HUES6 (cell line): ENCODE results near the gene PDC.

Source experiments
- H3K27ac ChIP-seq: 2 replicates; pipeline ENCODE4 v1.7.0; 2013; ENCODE audit warnings: low read depth, mild to moderate bottlenecking, low read length, inconsistent platforms
- H3K27me3 ChIP-seq: 2 replicates; pipeline ENCODE4 v1.6.1; 2013; ENCODE audit warnings: low read length; ENCODE audit not compliant: control insufficient read depth, insufficient read depth
- H3K36me3 ChIP-seq: 2 replicates; pipeline ENCODE4 v1.6.1; 2013; ENCODE audit warnings: low read length; ENCODE audit not compliant: control insufficient read depth, insufficient read depth
- H3K4me1 ChIP-seq: 2 replicates; pipeline ENCODE4 v1.6.1; 2013; ENCODE audit warnings: low read length; ENCODE audit not compliant: control insufficient read depth, insufficient read depth
- H3K4me3 ChIP-seq: 2 replicates; pipeline ENCODE4 v1.5.1; 2013; ENCODE audit warnings: low read depth, low read length
- H3K9ac ChIP-seq: one replicate; pipeline ENCODE4 v1.6.1; 2013; ENCODE audit warnings: mild to moderate bottlenecking, low read length
- H3K9me3 ChIP-seq: 2 replicates; pipeline ENCODE4 v1.6.1; 2013; ENCODE audit warnings: low read depth, low read length; ENCODE audit not compliant: control insufficient read depth, insufficient read depth

PDC gene

GRCh38 chr1:186492531-186493291 is 31.8 kb upstream of the PDC start:
- no peak overlapping the region for H3K27ac ChIP-seq
- H3K36me3 ChIP-seq, result no peaks in the 10 kb centered on the region
- no peak overlapping the region for H3K4me3 ChIP-seq
- no peak overlapping the region for H3K9ac ChIP-seq
- H3K4me1 ChIP-seq, result no peaks in the 10 kb centered on the region
- H3K9me3 ChIP-seq, result no peaks in the 10 kb centered on the region
- no peaks in the 10 kb centered on the region for H3K27me3 ChIP-seq

GRCh38 chr1:186491336-186491735 is 30.4 kb upstream of the PDC start:
- Histone ChIP-seq H3K9ac (no peak overlapping the region), H3K36me3 (no peaks in the 10 kb centered on the region), H3K4me3 (no peak overlapping the region), H3K27ac (no peak overlapping the region), H3K27me3 (no peaks in the 10 kb centered on the region), H3K9me3 (no peaks in the 10 kb centered on the region), H3K4me1 (no peaks in the 10 kb centered on the region)

GRCh38 chr1:186487163-186487562 is 26.2 kb upstream of the PDC start:
- Histone ChIP-seq H3K4me1 (no peaks in the 10 kb centered on the region), H3K9me3 (no peaks in the 10 kb centered on the region), H3K27ac (no peak overlapping the region), H3K27me3 (no peaks in the 10 kb centered on the region), H3K4me3 (no peak overlapping the region), H3K36me3 (no peaks in the 10 kb centered on the region), H3K9ac (no peak overlapping the region)

- Histone ChIP-seq H3K9ac (no peak overlapping the region), H3K4me3 (no peak overlapping the region), H3K9me3 (no peaks in the 10 kb centered on the region), H3K36me3 (no peaks in the 10 kb centered on the region), H3K27ac (no peak overlapping the region), H3K27me3 (no peaks in the 10 kb centered on the region), H3K4me1 (no peaks in the 10 kb centered on the region)
Measured at GRCh38 chr1:186486061-186486460, 25.1 kb upstream of the PDC start.

GRCh38 chr1:186483561-186483960 is 22.6 kb upstream of the PDC start:
- Histone ChIP-seq H3K9me3 (no peaks in the 10 kb centered on the region), H3K4me1 (no peaks in the 10 kb centered on the region), H3K27me3 (no peaks in the 10 kb centered on the region)

GRCh38 chr1:186482661-186483255 is 21.8 kb upstream of the PDC start:
- no peaks in the 10 kb centered on the region for H3K9me3 ChIP-seq
- H3K27ac ChIP-seq, result no peak overlapping the region
- H3K4me3 ChIP-seq, result no peak overlapping the region
- no peak overlapping the region for H3K9ac ChIP-seq
- no peaks in the 10 kb centered on the region for H3K4me1 ChIP-seq
- H3K36me3 ChIP-seq, result no peaks in the 10 kb centered on the region
- H3K27me3 ChIP-seq, result no peaks in the 10 kb centered on the region

More at GRCh38 chr1:186483561-186483960, 22.6 kb upstream of the PDC start:
- Histone ChIP-seq H3K4me3 (no peak overlapping the region), H3K27ac (no peak overlapping the region), H3K9ac (no peak overlapping the region), H3K36me3 (no peaks in the 10 kb centered on the region)

GRCh38 chr1:186481303-186481888 is 20.5 kb upstream of the PDC start:
- Histone ChIP-seq H3K36me3 (no peaks in the 10 kb centered on the region), H3K9me3 (no peaks in the 10 kb centered on the region), H3K4me1 (no peaks in the 10 kb centered on the region), H3K27ac (no peak overlapping the region), H3K9ac (no peak overlapping the region), H3K4me3 (no peak overlapping the region), H3K27me3 (no peaks in the 10 kb centered on the region)

- no peaks in the 10 kb centered on the region for H3K4me1 ChIP-seq
- no peaks in the 10 kb centered on the region for H3K36me3 ChIP-seq
- no peak overlapping the region for H3K9ac ChIP-seq
- no peak overlapping the region for H3K4me3 ChIP-seq
- H3K9me3 ChIP-seq, result no peaks in the 10 kb centered on the region
- no peaks in the 10 kb centered on the region for H3K27me3 ChIP-seq
- H3K27ac ChIP-seq, result no peak overlapping the region
Measured at GRCh38 chr1:186479162-186479561, 18.2 kb upstream of the PDC start.

GRCh38 chr1:186476264-186477040 is 15.5 kb upstream of the PDC start:
- Histone ChIP-seq H3K27ac (no peak overlapping the region), H3K36me3 (no peaks in the 10 kb centered on the region), H3K9ac (no peak overlapping the region), H3K9me3 (no peaks in the 10 kb centered on the region), H3K27me3 (no peaks in the 10 kb centered on the region), H3K4me3 (no peak overlapping the region), H3K4me1 (no peaks in the 10 kb centered on the region)

GRCh38 chr1:186474208-186474607 is 13.3 kb upstream of the PDC start:
- Histone ChIP-seq H3K9ac (no peak overlapping the region), H3K9me3 (no peaks in the 10 kb centered on the region), H3K27me3 (no peaks in the 10 kb centered on the region), H3K4me1 (no peaks in the 10 kb centered on the region), H3K4me3 (no peak overlapping the region), H3K27ac (no peak overlapping the region), H3K36me3 (no peaks in the 10 kb centered on the region)

GRCh38 chr1:186473047-186473446 is 12.1 kb upstream of the PDC start:
- no peak overlapping the region for H3K27ac ChIP-seq
- H3K9me3 ChIP-seq, result no peaks in the 10 kb centered on the region
- no peak overlapping the region for H3K4me3 ChIP-seq
- H3K9ac ChIP-seq, result no peak overlapping the region
- H3K4me1 ChIP-seq, result no peaks in the 10 kb centered on the region
- H3K27me3 ChIP-seq, result no peaks in the 10 kb centered on the region
- no peaks in the 10 kb centered on the region for H3K36me3 ChIP-seq
